Omental fat pad (tissue), 4 donors: Measurements from ENCODE around the gene TMEM164. TPM values are rescaled to one million over a fixed set of nuclear protein-coding genes. Genes with fewer than 3 reads are reported as not detected.

Source experiments
- ATAC-seq: fragments of 150-250 bp; one replicate; pipeline ENCODE4 v1.9.1; 2016; ENCODE audit warnings: mild to moderate bottlenecking, moderate library complexity; ENCODE audit not compliant: low FRiP score
- DNase-seq: peaks from one replicate; pipeline ENCODE4 v3.0.0-alpha.2; 2019; ENCODE audit warnings: low spot score
- total RNA-seq, 4 donors: library from RNA; depleted of rRNA; stranded (reverse); fragments of >200 nt; gene quantifications; one replicate each; pipeline ENCODE4 v1.1.0, GENCODE V29; 2016
- TF ChIP-seq, protein P1 (sequence below), 3 donors: fragments of 450-650 bp; IDR thresholded peaks; one replicate each; pipeline ENCODE4 v1.5.1; 2016 to 2017; ENCODE audit warnings: antibody characterized with exemption in 3 of 3, mild to moderate bottlenecking in 3 of 3, moderate library complexity in 2 of 3

Gene TMEM164
- total RNA-seq, 4 donors from 2014 or later, result 24.6 to 56.9 (median 42.1) TPM

DNA sequence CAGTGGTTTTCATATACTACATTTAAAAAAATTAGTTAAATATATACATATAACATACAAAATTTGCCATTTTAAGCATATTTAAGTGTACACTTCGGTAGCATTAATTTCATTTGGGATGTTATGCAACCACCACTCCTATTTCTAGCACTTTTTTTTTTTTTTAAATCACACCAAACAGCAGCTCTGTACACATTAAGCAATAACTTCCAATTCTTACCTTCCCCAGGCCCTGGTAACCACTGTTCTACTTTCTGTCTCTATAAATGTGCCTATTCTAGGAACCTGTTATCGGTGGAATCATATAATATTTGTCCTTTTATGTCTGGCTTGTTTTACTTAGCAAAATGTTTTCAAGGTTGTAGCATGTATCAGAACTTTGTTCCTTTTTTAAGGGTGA lies 39.1 kb downstream of the TMEM164 start:
- ATAC-seq, result no peak
- TF ChIP-seq, protein P1, sequence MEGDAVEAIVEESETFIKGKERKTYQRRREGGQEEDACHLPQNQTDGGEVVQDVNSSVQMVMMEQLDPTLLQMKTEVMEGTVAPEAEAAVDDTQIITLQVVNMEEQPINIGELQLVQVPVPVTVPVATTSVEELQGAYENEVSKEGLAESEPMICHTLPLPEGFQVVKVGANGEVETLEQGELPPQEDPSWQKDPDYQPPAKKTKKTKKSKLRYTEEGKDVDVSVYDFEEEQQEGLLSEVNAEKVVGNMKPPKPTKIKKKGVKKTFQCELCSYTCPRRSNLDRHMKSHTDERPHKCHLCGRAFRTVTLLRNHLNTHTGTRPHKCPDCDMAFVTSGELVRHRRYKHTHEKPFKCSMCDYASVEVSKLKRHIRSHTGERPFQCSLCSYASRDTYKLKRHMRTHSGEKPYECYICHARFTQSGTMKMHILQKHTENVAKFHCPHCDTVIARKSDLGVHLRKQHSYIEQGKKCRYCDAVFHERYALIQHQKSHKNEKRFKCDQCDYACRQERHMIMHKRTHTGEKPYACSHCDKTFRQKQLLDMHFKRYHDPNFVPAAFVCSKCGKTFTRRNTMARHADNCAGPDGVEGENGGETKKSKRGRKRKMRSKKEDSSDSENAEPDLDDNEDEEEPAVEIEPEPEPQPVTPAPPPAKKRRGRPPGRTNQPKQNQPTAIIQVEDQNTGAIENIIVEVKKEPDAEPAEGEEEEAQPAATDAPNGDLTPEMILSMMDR (IDR thresholded peaks at IDR 0.05), result no peak
- DNase-seq, result no peak

DNA sequence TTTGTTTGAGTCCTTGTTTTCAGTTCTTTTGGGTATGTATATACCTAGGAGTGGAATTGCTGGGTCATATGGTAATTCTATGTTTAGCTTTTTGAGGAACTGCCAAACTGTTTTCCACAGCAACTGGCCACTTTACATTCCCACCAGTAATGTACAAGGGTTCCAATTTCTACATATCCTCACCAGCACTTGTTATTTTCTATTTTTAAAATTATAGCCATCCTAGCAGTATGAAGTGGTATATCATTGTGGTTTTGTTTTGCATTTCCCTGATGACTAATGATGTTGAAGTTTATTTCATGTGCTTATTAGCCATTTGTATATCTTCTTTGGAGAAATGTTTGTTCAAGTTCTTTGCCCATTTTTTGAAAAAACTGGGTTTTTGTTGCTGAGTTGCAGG lies 39.6 kb downstream of the TMEM164 start:
- DNase-seq (no peak), ATAC-seq (no peak)
- TF ChIP-seq, protein P1 (IDR thresholded peaks at IDR 0.05), result no peak

DNA sequence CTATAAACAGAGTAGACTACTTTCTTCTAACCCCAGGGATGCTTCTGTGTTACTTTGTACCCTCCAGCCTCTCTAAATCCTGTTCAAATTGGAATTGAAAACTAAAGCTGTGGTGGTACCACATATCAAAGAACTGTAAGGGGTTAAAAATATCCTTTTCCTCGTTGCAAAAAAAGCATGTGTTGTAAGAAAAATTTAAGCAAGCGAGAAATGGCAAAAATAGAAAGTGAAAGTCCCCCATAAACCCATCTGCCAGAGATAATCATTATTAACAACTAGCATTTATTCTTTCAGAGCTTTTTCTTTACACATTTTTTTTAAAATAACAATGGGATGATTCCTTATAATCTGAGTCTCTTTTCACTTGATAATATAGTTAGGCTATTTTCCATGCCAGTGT lies 40.6 kb downstream of the TMEM164 start:
- TF ChIP-seq, protein P1 (IDR thresholded peaks at IDR 0.05), result no peak
- no peak for ATAC-seq
- DNase-seq, result no peak

DNA sequence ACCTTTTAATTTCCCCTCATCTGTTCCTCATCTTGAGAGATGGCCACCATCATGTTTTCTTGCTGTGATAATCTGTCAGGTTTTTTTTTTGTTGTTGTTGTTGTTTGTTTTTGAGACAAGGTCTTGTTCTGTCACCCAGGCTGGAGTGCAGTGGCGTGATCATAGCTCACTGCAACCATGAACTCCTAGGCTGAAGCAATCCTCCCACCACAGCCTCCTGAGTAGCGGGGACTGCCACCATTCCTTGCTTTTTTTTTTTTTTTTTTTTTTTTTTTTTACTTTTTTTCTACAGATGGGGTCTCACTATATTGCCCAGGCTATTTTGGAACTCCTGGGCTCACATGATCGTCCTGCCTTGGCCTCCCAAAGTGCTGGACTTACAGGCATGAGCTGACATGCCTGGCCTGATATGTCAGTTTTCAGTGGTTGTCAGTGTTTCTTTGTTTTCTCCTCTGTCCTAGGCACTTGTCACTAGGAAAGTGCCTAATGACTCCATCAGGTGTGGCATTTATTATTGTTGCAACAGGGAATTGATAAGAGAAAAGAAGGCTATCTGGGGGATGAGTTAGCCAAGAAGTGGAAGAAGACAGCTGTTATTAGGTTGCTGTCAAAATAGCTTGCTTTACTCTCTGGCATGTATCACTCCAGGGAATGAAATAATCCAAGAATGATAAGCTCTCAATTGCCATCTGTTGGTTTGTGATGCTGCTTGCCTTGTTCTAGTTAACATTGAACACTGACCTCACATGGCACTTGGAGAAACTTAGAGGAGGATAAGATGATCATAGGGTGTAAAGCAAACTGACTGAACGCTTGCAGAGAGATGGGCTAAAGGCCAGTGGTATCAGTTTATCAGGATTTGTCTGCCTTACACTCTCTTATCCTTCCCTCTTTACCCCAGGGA lies 41.7 kb downstream of the TMEM164 start:
- TF ChIP-seq, protein P1 (IDR thresholded peaks at IDR 0.05), result no peak
- no peak for ATAC-seq
- no peak for DNase-seq

DNA sequence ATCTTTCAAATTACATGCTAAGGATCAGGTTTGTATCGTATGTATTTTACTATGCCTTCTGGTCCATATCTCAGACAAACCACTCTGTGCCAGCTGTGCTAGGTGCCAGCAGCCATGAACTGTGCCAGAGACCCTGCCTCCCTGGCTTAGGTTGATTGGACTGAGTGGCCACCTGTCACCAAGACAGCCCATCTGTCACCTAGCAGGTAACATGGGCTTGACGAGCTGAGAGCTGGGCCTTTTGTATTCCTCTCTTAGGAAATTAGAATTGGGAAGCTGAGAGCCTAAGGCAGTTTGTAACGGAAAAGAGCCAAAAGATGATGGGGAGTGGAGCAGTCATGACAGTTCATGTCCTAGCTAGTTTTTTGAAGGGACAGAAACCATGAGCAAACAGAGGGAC lies 42.5 kb downstream of the TMEM164 start:
- no peak for DNase-seq
- no peak for ATAC-seq
- TF ChIP-seq, protein P1 (IDR thresholded peaks at IDR 0.05), result no peak

DNA sequence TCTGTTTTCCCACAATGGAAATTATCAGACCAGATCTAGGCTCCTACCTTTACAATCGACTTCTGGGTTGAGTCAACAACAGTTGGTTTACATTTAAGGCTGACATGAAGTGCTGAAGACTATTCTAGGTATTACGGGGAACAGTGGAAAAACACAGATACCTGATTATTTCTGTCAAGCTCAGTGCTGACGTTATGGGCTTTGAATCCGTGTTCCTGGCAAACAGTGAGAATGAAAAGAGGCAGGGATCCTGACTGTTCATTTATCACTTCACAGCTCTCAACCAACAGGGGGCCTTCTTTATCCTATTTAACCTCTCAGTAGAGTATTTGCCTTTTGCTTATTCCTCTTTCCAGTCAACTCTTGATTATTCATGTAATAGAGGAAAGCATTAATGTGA lies 43.1 kb downstream of the TMEM164 start:
- DNase-seq (no peak), ATAC-seq (no peak)
- TF ChIP-seq, protein P1 (IDR thresholded peaks at IDR 0.05), result no peak

DNA sequence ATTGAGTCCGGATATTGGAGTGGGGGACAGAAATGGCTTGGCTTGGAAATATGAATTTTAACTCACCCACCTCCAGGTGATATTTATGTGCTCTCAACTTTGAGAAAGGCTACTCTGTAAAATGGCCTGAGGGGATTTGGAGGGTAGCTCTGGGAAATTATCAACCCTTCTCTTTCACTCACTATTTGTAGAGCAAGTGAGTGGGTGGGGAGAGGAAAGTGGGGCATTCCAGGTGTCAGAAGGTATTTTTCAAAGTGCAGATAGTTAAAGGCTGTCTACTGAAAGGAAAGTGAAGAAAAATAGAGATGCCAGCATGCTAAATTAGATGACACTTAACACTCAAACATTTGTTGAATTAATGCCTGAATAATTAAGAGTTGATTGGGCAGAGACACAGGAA lies 44.1 kb downstream of the TMEM164 start:
- DNase-seq (no peak), ATAC-seq (no peak)
- TF ChIP-seq, protein P1 (IDR thresholded peaks at IDR 0.05), result no peak
